Upper lobe of right lung (tissue), 1 donor: ENCODE results near the gene KIF1C. TPM values are rescaled to one million over a fixed set of nuclear protein-coding genes. Genes with fewer than 3 reads are reported as not detected.
A peak's percentile ranks its signal among the peaks of the same experiment; 100 is the strongest.

ENCODE experiments used
- ATAC-seq: fragments of 200-7000 bp; cut with Tn5 transposase; one replicate; pipeline ENCODE4 v1.9.1; 2020; ENCODE audit warnings: mild to moderate bottlenecking, moderate library complexity
- DNase-seq: peaks from one replicate; pipeline ENCODE4 v3.0.0-alpha.2; 2020
- H3K27ac ChIP-seq: fragments of 200-600 bp; one replicate; pipeline ENCODE4 v1.8.0; 2022
- H3K27me3 ChIP-seq: fragments of 200-600 bp; one replicate; pipeline ENCODE4 v1.8.0; 2022; ENCODE audit warnings: mild to moderate bottlenecking
- H3K36me3 ChIP-seq: fragments of 200-600 bp; one replicate; pipeline ENCODE4 v1.8.0; 2022
- H3K4me1 ChIP-seq: fragments of 200-600 bp; one replicate; pipeline ENCODE4 v1.8.0; 2022
- H3K4me3 ChIP-seq: fragments of 200-600 bp; one replicate; pipeline ENCODE4 v1.8.0; 2022; ENCODE audit warnings: mild to moderate bottlenecking
- H3K9me3 ChIP-seq: fragments of 200-600 bp; one replicate; pipeline ENCODE4 v1.8.0; 2022
- intact Hi-C: fragments of 100-400 bp; cut with DNase I; formaldehyde crosslinking; loops from one replicate; pipeline ENCODE4 v1.11.0; 2022
- total RNA-seq: library from RNA; stranded (reverse); fragmentation: NEBNext Ultra II Directional; extraction: Animal tissue kit (Norgen Biotek cat#: 25700); gene quantifications from one replicate; pipeline ENCODE4 v1.2.1, GENCODE V29; 2021
- TF ChIP-seq, protein P1 (sequence below): fragments of 200-600 bp; IDR thresholded peaks from one replicate; pipeline ENCODE4 v1.8.0; 2022; ENCODE audit warnings: antibody characterized with exemption
- donor health status: DM: no; HTN: yes; CAD: no; lungs with severe emphysema.

KIF1C gene
- total RNA-seq, 1 donor from 2014 or later, result 254 TPM

DNA sequence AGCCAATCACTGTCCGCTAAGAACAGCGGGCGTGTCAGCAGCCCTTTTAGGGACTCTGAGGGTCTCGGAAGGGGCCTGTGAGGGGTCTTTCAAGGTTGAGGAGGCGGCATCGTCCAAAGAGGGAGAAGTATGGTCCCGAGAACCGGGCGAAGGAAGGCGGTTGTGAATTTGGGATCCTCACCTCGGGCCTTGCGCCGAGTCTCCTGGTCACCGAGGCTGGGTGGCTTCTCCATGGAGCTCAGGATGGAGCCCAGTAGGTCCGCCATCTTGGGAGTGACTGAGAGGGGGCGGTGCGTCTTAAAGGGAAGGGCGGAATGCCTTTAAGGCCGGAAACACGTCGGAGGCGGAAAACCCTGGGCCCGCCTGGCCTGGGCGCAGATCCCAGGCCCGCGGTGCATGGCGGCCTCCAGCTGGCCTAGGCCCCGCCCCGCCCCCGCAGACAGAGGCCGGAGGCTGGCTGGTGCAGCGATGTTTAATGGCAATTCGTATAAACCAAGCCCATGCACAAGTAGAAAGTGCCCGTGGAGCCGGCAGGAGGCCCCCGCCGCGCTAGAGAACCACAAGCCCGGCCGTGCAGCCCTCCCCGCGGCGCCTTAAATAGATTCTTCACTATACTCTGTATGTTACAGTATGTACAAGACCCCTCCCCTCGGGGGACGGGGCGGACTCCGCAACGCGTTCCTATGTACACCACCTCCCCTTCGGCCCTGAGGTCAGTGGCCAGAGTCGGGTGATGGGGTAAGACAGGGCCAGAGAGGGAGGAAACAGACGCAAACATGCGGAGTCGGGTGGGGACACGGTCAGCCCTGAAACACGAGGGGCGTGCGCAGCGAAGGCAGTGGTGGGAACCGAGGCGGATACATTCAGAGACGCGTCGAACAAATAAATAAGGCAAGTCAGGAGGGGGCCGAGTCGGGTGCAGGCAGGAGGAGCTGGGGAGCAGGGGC is 29.9 kb upstream of the KIF1C start, which contains the start of gene SPAG7:
SPAG7 (minus strand) TSS at position 279 of the 947 bp plus-strand sequence; CDS start at position 266, 13 bp downstream.
- Histone ChIP-seq H3K27me3 (no peaks in the 10 kb centered on the region), H3K9me3 (no peaks in the 10 kb centered on the region), H3K4me1 (peaks cover 25% of the 10 kb centered on the region), H3K27ac (peak within 1 kb of the TSS; percentile 96), H3K36me3 (peaks cover 23% of the 10 kb centered on the region), H3K4me3 (peak within 1 kb of the TSS; percentile 71)
- TF ChIP-seq, protein P1, sequence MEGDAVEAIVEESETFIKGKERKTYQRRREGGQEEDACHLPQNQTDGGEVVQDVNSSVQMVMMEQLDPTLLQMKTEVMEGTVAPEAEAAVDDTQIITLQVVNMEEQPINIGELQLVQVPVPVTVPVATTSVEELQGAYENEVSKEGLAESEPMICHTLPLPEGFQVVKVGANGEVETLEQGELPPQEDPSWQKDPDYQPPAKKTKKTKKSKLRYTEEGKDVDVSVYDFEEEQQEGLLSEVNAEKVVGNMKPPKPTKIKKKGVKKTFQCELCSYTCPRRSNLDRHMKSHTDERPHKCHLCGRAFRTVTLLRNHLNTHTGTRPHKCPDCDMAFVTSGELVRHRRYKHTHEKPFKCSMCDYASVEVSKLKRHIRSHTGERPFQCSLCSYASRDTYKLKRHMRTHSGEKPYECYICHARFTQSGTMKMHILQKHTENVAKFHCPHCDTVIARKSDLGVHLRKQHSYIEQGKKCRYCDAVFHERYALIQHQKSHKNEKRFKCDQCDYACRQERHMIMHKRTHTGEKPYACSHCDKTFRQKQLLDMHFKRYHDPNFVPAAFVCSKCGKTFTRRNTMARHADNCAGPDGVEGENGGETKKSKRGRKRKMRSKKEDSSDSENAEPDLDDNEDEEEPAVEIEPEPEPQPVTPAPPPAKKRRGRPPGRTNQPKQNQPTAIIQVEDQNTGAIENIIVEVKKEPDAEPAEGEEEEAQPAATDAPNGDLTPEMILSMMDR, result no peak
- DNase-seq, result peak; percentile 96
- intact Hi-C loops, result no loop called here
- peak; percentile 87 for ATAC-seq

DNA sequence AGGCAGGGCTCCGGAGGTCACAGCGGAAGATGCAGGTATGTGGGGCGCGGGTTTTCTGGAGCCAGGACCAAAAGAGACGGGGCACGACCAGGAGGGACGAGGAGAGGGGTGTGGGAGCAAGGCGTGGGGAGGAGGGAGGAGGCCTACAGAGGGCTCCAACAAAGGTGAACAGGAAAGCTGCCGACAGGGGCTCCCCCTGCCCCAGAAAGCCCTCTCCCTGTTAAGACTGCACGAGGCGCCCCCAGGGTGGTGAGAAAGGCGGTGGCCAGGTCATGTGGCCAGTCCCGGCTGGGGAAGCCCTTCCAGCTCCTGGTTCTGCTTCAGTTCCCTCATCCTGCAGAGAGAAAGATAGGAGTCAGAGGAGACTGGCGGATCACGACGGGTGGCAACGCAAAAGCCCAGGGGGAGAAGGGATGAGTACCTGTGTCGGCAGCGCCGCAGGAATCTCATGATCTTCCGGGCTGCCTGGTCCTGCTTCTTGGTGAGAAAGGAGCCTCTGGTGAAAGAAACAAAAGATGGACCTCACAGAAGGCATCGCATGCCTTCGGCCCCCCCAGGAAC is 29.2 kb upstream of the KIF1C start:
- no peaks in the 10 kb centered on the region for H3K27me3 ChIP-seq
- intact Hi-C loops, result no loop called here
- H3K36me3 ChIP-seq, result peaks cover 30% of the 10 kb centered on the region
- DNase-seq (peak; percentile 73), ATAC-seq (no peak)
- H3K4me1 ChIP-seq, result peaks cover 25% of the 10 kb centered on the region
- no peaks in the 10 kb centered on the region for H3K9me3 ChIP-seq
- peak overlapping the region; percentile 71 for H3K4me3 ChIP-seq
- TF ChIP-seq, protein P1, result no peak
- peak overlapping the region; percentile 96 for H3K27ac ChIP-seq

DNA sequence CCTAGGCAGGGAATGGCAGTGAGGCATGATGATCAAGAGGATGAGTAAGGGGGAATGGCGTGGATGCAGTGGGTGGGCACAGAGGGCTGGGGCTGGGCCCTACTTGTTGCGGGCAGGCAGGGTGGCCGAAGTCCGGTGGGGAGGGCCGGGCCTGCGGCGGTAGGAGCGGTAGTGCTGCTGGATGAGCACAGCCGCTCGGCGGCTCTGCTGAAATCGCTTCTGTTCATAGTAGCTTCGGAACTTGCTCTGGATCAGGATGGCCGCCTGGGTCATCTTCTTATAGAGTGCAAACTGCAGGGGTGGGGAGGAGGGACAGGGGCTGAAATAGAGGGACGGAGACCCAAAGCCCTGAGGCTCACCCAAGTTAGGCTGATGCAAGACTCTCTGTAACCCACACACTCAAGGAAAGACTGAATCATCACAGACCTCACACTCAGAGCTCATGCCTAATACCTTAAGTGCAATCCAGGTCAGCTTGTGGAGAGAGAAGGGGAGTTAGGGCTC is 28.7 kb upstream of the KIF1C start:
- Histone ChIP-seq H3K27ac (peak overlapping the region; percentile 96), H3K4me1 (peaks cover 25% of the 10 kb centered on the region), H3K4me3 (peak overlapping the region; percentile 71), H3K36me3 (peaks cover 35% of the 10 kb centered on the region), H3K27me3 (no peaks in the 10 kb centered on the region), H3K9me3 (no peaks in the 10 kb centered on the region)
- TF ChIP-seq, protein P1, result no peak
- DNase-seq (no peak), ATAC-seq (no peak)
- intact Hi-C loops, result no loop called here

DNA sequence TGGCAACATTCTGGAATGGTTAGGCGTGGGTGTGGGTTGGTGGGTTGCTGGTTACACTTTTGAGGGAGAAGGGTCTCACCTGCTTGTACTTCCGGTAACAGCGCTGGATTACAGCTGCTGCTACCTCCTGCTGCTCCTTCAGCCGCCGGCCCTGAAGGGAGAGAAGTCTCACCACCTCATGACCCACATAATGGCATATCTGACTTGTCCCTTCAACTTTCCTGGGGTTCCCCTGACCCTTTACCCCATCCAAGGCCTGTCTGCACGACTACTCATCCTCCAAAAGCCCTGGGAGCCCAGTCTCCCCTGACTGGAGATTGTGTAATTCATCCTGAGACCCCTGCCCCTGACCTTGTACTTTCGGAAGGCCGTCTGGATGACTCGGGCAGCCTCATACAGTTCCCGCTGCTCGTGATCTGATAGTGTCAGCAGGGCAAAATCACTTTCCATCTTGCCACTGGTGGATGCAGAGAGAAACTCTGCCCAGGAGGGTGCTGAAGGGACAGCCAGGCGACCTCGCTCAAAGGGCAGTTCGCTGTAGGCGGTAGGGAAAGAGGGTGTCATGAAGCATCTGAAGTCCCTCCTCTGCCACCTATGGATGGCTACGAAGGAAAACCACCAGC is 28.1 kb upstream of the KIF1C start:
- Histone ChIP-seq H3K36me3 (peaks cover 39% of the 10 kb centered on the region), H3K4me3 (peak overlapping the region; percentile 71), H3K4me1 (peaks cover 25% of the 10 kb centered on the region), H3K27me3 (no peaks in the 10 kb centered on the region), H3K9me3 (no peaks in the 10 kb centered on the region), H3K27ac (peak overlapping the region; percentile 96)
- intact Hi-C loops, result no loop called here
- TF ChIP-seq, protein P1, result no peak
- DNase-seq (no peak), ATAC-seq (no peak)

DNA sequence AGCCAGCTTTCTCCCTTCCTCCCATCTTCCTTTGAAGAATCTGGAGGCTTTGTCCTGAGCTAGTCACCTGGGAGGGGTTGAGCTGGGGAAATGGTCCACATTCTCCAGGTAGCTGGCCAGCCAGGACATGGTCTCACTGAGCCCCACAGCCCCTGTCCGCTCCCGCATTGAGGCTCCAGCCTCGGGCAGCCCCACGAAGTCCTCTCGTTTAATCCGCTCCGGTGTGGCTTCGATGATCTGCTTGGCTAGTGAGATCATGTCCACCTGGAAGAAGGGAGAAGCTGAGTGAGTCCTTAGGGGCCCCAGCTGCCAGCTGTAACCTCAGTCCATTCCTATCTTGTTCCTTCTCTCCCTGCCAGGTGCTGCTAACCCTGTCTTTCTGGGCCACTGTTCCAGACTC is 27.5 kb upstream of the KIF1C start:
- ATAC-seq (no peak), DNase-seq (no peak)
- TF ChIP-seq, protein P1, result no peak
- H3K27ac ChIP-seq, result peak overlapping the region; percentile 96
- intact Hi-C loops, result no loop called here
- H3K36me3 ChIP-seq, result peaks cover 41% of the 10 kb centered on the region
- H3K27me3 ChIP-seq, result no peaks in the 10 kb centered on the region
- no peaks in the 10 kb centered on the region for H3K9me3 ChIP-seq
- H3K4me3 ChIP-seq, result no peak overlapping the region
- peaks cover 25% of the 10 kb centered on the region for H3K4me1 ChIP-seq
